ENCODE measurements around the gene NOP16.
A peak's percentile ranks its signal among the peaks of the same experiment; 100 is the strongest.

The NOP16 gene

GRCh38 chr5:176359658-176360057 is 28.7 kb downstream of the NOP16 start:
- Histone ChIP-seq H4K20me1 (ENCODE audit: insufficient read depth, low read length) (no peaks in the 10 kb centered on the region), H3K4me2 (ENCODE audit: low read depth, low read length) (no peak overlapping the region), H3K9me2 (replicated peaks; ENCODE audit: insufficient read depth, low read length) (no peaks in the 10 kb centered on the region), H3F3A (ENCODE audit: insufficient read depth, low read length) (no peaks in the 10 kb centered on the region; the same call in 1 of the 2 replicates), H2AFZ (ENCODE audit: low read length) (no peak overlapping the region), H3K4me3 (ENCODE audit: low read length) (no peak overlapping the region), H3K36me3 (replicated peaks; ENCODE audit: insufficient read depth, low read length) (no peaks in the 10 kb centered on the region), H3K27me3 (replicated peaks; ENCODE audit: insufficient read depth, low read length) (no peaks in the 10 kb centered on the region), H3K79me2 (ENCODE audit: low read length) (peaks cover 43% of the 10 kb centered on the region), H3K9me3 (replicated peaks; ENCODE audit: insufficient read depth, low read length) (no peaks in the 10 kb centered on the region), H3K9ac (ENCODE audit: low read length) (no peak overlapping the region), H3K4me1 (ENCODE audit: low read length) (0 out of 2 replicates have a peak, but pooled peaks cover 5% of the 10 kb centered on the region), H3K27ac (ENCODE audit: low read length) (no peak overlapping the region)
- TF ChIP-seq EZH2phosphoT487 (IDR thresholded peaks at IDR 0.05; ENCODE audit: low read length) (no peak), EZH2 (optimal IDR thresholded peaks at IDR 0.05; ENCODE audit: low read depth, low read length) (no peak), CTCF (IDR thresholded peaks at IDR 0.05; ENCODE audit: low read length) (no peak)
- DNase-seq: no peak

GRCh38 chr5:176356179-176356566 is 32.2 kb downstream of the NOP16 start:
- no peak for DNase-seq
- Histone ChIP-seq H3K36me3 (replicated peaks; ENCODE audit: insufficient read depth, low read length) (no peaks in the 10 kb centered on the region), H3F3A (ENCODE audit: insufficient read depth, low read length) (no peaks in the 10 kb centered on the region), H3K9ac (ENCODE audit: low read length) (no peak overlapping the region), H4K20me1 (ENCODE audit: insufficient read depth, low read length) (no peaks in the 10 kb centered on the region), H2AFZ (ENCODE audit: low read length) (no peak overlapping the region), H3K27ac (ENCODE audit: low read length) (no peak overlapping the region), H3K9me3 (replicated peaks; ENCODE audit: insufficient read depth, low read length) (no peaks in the 10 kb centered on the region), H3K4me2 (ENCODE audit: low read depth, low read length) (no peak overlapping the region), H3K27me3 (replicated peaks; ENCODE audit: insufficient read depth, low read length) (no peaks in the 10 kb centered on the region), H3K4me3 (ENCODE audit: low read length) (no peak overlapping the region), H3K9me2 (replicated peaks; ENCODE audit: insufficient read depth, low read length) (no peaks in the 10 kb centered on the region), H3K79me2 (ENCODE audit: low read length) (peaks cover 52% of the 10 kb centered on the region), H3K4me1 (ENCODE audit: low read length) (no peaks in the 10 kb centered on the region)
- TF ChIP-seq CTCF (IDR thresholded peaks at IDR 0.05; ENCODE audit: low read length): no peak
- TF ChIP-seq EZH2phosphoT487 (IDR thresholded peaks at IDR 0.05; ENCODE audit: low read length): no peak
- no peak for TF ChIP-seq EZH2 (optimal IDR thresholded peaks at IDR 0.05; ENCODE audit: low read depth, low read length)

- H3K36me3 ChIP-seq (replicated peaks; ENCODE audit: insufficient read depth, low read length): no peaks in the 10 kb centered on the region
- peaks cover 50% of the 10 kb centered on the region for H3K79me2 ChIP-seq (ENCODE audit: low read length)
- no peaks in the 10 kb centered on the region for H3K9me3 ChIP-seq (replicated peaks; ENCODE audit: insufficient read depth, low read length)
- H3K9me2 ChIP-seq (replicated peaks; ENCODE audit: insufficient read depth, low read length): no peaks in the 10 kb centered on the region
- H4K20me1 ChIP-seq (ENCODE audit: insufficient read depth, low read length): no peaks in the 10 kb centered on the region
- H3K4me3 ChIP-seq (ENCODE audit: low read length): no peak overlapping the region
- H3K27me3 ChIP-seq (replicated peaks; ENCODE audit: insufficient read depth, low read length): no peaks in the 10 kb centered on the region
- DNase-seq: no peak
- H3K4me1 ChIP-seq (ENCODE audit: low read length): no peaks in the 10 kb centered on the region
- H3K4me2 ChIP-seq (ENCODE audit: low read depth, low read length): no peak overlapping the region
- H2AFZ ChIP-seq (ENCODE audit: low read length): no peak overlapping the region
- no peaks in the 10 kb centered on the region for H3F3A ChIP-seq (ENCODE audit: insufficient read depth, low read length)
- H3K27ac ChIP-seq (ENCODE audit: low read length): no peak overlapping the region
- H3K9ac ChIP-seq (ENCODE audit: low read length): no peak overlapping the region
- 0 out of 2 replicates have a peak, but pooled peaks have one; percentile 4 for TF ChIP-seq CTCF (IDR thresholded peaks at IDR 0.05; ENCODE audit: low read length)
- TF ChIP-seq EZH2phosphoT487 (IDR thresholded peaks at IDR 0.05; ENCODE audit: low read length): no peak
- no peak for TF ChIP-seq EZH2 (optimal IDR thresholded peaks at IDR 0.05; ENCODE audit: low read depth, low read length)
Measured at GRCh38 chr5:176355400-176356178, 32.8 kb downstream of the NOP16 start.

Data from MM.1S (cell line).